Measurements from ENCODE around the gene LZTS2.

DNA sequence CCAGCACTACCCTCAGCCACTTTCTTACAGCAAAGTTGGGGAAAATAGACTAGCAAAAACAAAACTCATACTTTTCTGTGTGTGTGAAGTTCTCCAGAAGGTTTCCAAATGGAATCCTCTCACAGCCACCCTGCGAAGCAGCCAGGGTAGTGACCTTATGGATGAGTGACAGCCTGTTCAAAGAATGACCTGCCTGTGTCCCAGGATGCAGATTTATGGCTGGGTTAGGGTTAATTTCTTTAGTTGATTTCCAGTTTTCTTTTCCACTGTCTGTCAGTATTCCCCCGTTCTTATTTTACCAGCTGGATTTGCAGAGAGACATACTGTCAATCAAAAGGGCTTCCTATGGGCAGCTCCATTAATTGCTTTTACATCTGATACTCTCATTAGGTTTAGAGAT, 32.7 kb upstream of the LZTS2 start:
- TF ChIP-seq SMC3 (IDR thresholded peaks at IDR 0.05; ENCODE audit: borderline replicate concordance, low read length) (no peak), MTA2 (IDR thresholded peaks at IDR 0.05; ENCODE audit: low read depth) (no peak), POLR2AphosphoS2 (IDR thresholded peaks at IDR 0.05; ENCODE audit: low read depth, low read length) (no peak), NRF1 (conservative IDR thresholded peaks at IDR 0.05; ENCODE audit: low read depth, low read length) (no peak), BCL11A (IDR thresholded peaks at IDR 0.05; ENCODE audit: low read depth, low read length) (no peak), REST (IDR thresholded peaks at IDR 0.05; ENCODE audit: low read depth, low read length) (no peak)
- TF ChIP-seq, protein P1, sequence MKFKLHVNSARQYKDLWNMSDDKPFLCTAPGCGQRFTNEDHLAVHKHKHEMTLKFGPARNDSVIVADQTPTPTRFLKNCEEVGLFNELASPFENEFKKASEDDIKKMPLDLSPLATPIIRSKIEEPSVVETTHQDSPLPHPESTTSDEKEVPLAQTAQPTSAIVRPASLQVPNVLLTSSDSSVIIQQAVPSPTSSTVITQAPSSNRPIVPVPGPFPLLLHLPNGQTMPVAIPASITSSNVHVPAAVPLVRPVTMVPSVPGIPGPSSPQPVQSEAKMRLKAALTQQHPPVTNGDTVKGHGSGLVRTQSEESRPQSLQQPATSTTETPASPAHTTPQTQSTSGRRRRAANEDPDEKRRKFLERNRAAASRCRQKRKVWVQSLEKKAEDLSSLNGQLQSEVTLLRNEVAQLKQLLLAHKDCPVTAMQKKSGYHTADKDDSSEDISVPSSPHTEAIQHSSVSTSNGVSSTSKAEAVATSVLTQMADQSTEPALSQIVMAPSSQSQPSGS (IDR thresholded peaks at IDR 0.05; ENCODE audit: low read length) = no peak
